Vagina (tissue), 2 donors: Measurements from ENCODE around the gene DEPDC7.

ENCODE experiments used
- CTCF ChIP-seq, 3 experiments: fragments of 450-650 bp in 2 of 3; fragments of 200-600 bp in 1 of 3; sonication (generic) in 1 of 3; IDR thresholded peaks; one replicate each; pipeline ENCODE4 v1.5.1; 2017 to 2019; ENCODE audit warnings: antibody characterized with exemption in 3 of 3, mild to moderate bottlenecking in 2 of 3, moderate library complexity in 2 of 3
- POLR2A ChIP-seq, 2 donors: fragments of 450-650 bp; IDR thresholded peaks; one replicate each; pipeline ENCODE4 v1.6.1; 2017; ENCODE audit warnings: antibody characterized with exemption in 2 of 2, mild to moderate bottlenecking in 2 of 2, moderate library complexity in 2 of 2

GRCh38 chr11:33040862-33041453 lies 25.3 kb downstream of the DEPDC7 start:
- no peak for TF ChIP-seq POLR2A (IDR thresholded peaks at IDR 0.05)
- TF ChIP-seq CTCF (IDR thresholded peaks at IDR 0.05) = no peak
